H1 (cell line): ENCODE results near the gene RUFY3. TPM values are rescaled to one million over a fixed set of nuclear protein-coding genes. Genes with fewer than 3 reads are reported as not detected.
A peak's percentile ranks its signal among the peaks of the same experiment; 100 is the strongest.

Experiments used
- CEBPB ChIP-seq: IDR thresholded peaks from 2 replicates; pipeline ENCODE4 v1.6.1; 2012; ENCODE audit warnings: low read depth, low read length
- polyA plus RNA-seq, 7 experiments: library from polyadenylated mRNA; depleted of rRNA in 3 of 7; stranded (reverse) in 5 of 7; unstranded in 2 of 7; fragments of >200 nt in 5 of 7; fragments of 200-250 nt in 2 of 7; gene quantifications; 1 replicate in 5 of 7; 2 replicates in 1 of 7; 4 replicates in 1 of 7; pipeline versions ENCODE4 v1.2.1 to v1.2.3, GENCODE V29; 2011 to 2013; ENCODE audit warnings: missing spikeins in 2 of 7, mixed read lengths in 2 of 7
- total RNA-seq: library from RNA; stranded (reverse); fragmentation: NEBNext Ultra II Directional; extraction: Animal tissue kit (Norgen Biotek cat#: 25700); gene quantifications from 2 replicates; pipeline ENCODE4 v1.2.1, GENCODE V29; 2021
- TF ChIP-seq, protein P1 (sequence below): fragments of 300-600 bp; sonication (generic); IDR thresholded peaks from 2 replicates; pipeline ENCODE4 v1.7.1; 2012; ENCODE audit warnings: low read length, moderate library complexity, mild to moderate bottlenecking, inconsistent platforms; ENCODE audit not compliant: insufficient replicate concordance

Gene RUFY3
- total and polyA plus RNA-seq, 2 of the 8 experiments (the other 6 are each of a cell fraction or from before 2014, with no cell fraction given) = 7.8 to 33.1 TPM

DNA sequence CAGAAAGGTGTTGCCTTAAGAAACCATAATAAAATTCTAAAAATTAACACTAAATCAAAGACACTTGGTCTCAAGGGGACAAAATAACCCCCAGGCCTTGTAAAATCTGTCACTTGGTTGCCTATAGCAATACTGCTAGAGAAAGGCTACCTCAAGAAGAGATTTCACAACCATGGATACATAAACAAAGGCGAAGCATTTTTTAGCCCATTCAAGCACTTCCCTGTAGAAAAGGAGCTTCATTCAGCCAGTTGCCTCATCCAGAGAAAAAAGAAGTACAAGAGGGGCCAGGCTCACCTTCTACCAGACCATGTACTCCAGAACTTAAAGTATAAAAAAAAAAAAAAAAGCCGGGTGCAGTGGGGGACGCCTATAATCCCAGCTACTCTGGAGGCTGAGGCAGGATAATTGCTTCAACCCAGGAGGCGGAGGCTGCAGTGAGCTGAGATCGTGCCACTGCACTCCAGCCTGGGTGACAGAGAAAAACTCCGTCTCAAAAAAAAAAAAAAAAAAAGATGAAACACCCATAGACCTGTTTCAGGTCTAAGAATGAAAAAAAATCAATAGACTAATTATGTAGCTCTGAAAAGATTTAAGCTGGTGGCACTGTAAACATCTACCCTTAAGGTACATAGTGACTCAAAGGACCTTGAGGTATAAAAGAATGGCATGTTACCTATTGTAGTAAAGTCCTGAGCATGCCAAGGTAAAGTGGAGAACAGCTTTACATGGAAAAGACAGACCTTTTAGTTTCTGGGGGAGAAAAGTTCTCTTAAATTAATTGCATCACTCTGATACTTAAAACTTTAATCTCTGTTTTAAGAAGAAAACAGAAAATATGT, 18.0 kb downstream of the RUFY3 start (continued):
- TF ChIP-seq, protein P1, sequence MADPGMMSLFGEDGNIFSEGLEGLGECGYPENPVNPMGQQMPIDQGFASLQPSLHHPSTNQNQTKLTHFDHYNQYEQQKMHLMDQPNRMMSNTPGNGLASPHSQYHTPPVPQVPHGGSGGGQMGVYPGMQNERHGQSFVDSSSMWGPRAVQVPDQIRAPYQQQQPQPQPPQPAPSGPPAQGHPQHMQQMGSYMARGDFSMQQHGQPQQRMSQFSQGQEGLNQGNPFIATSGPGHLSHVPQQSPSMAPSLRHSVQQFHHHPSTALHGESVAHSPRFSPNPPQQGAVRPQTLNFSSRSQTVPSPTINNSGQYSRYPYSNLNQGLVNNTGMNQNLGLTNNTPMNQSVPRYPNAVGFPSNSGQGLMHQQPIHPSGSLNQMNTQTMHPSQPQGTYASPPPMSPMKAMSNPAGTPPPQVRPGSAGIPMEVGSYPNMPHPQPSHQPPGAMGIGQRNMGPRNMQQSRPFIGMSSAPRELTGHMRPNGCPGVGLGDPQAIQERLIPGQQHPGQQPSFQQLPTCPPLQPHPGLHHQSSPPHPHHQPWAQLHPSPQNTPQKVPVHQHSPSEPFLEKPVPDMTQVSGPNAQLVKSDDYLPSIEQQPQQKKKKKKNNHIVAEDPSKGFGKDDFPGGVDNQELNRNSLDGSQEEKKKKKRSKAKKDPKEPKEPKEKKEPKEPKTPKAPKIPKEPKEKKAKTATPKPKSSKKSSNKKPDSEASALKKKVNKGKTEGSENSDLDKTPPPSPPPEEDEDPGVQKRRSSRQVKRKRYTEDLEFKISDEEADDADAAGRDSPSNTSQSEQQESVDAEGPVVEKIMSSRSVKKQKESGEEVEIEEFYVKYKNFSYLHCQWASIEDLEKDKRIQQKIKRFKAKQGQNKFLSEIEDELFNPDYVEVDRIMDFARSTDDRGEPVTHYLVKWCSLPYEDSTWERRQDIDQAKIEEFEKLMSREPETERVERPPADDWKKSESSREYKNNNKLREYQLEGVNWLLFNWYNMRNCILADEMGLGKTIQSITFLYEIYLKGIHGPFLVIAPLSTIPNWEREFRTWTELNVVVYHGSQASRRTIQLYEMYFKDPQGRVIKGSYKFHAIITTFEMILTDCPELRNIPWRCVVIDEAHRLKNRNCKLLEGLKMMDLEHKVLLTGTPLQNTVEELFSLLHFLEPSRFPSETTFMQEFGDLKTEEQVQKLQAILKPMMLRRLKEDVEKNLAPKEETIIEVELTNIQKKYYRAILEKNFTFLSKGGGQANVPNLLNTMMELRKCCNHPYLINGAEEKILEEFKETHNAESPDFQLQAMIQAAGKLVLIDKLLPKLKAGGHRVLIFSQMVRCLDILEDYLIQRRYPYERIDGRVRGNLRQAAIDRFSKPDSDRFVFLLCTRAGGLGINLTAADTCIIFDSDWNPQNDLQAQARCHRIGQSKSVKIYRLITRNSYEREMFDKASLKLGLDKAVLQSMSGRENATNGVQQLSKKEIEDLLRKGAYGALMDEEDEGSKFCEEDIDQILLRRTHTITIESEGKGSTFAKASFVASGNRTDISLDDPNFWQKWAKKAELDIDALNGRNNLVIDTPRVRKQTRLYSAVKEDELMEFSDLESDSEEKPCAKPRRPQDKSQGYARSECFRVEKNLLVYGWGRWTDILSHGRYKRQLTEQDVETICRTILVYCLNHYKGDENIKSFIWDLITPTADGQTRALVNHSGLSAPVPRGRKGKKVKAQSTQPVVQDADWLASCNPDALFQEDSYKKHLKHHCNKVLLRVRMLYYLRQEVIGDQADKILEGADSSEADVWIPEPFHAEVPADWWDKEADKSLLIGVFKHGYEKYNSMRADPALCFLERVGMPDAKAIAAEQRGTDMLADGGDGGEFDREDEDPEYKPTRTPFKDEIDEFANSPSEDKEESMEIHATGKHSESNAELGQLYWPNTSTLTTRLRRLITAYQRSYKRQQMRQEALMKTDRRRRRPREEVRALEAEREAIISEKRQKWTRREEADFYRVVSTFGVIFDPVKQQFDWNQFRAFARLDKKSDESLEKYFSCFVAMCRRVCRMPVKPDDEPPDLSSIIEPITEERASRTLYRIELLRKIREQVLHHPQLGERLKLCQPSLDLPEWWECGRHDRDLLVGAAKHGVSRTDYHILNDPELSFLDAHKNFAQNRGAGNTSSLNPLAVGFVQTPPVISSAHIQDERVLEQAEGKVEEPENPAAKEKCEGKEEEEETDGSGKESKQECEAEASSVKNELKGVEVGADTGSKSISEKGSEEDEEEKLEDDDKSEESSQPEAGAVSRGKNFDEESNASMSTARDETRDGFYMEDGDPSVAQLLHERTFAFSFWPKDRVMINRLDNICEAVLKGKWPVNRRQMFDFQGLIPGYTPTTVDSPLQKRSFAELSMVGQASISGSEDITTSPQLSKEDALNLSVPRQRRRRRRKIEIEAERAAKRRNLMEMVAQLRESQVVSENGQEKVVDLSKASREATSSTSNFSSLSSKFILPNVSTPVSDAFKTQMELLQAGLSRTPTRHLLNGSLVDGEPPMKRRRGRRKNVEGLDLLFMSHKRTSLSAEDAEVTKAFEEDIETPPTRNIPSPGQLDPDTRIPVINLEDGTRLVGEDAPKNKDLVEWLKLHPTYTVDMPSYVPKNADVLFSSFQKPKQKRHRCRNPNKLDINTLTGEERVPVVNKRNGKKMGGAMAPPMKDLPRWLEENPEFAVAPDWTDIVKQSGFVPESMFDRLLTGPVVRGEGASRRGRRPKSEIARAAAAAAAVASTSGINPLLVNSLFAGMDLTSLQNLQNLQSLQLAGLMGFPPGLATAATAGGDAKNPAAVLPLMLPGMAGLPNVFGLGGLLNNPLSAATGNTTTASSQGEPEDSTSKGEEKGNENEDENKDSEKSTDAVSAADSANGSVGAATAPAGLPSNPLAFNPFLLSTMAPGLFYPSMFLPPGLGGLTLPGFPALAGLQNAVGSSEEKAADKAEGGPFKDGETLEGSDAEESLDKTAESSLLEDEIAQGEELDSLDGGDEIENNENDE = no peak
- TF ChIP-seq CEBPB = peak; percentile 55; the same call in 1 of the 2 replicates
